GM23338 (cell line): ENCODE results near the gene MED12L. TPM values are rescaled to one million over a fixed set of nuclear protein-coding genes. Genes with fewer than 3 reads are reported as not detected.
A peak's percentile ranks its signal among the peaks of the same experiment; 100 is the strongest.

Experiments used
- ATAC-seq: fragments of 200-7000 bp; cut with Tn5 transposase; 3 replicates; pipeline ENCODE4 v1.9.1; 2020
- DNase-seq: peaks from one replicate; pipeline ENCODE4 v3.0.0-alpha.2; 2015; ENCODE audit warnings: low spot score
- H2AFZ ChIP-seq: fragments of 200-600 bp; sonication (generic); 2 replicates; pipeline ENCODE4 v1.8.0; 2016; ENCODE audit warnings: antibody characterized with exemption, mild to moderate bottlenecking, moderate library complexity
- H3F3A ChIP-seq: fragments of 200-600 bp; sonication (generic); replicated peaks from 2 replicates; pipeline ENCODE4 v1.8.0; 2017; ENCODE audit warnings: antibody characterized with exemption, mixed run types, low read depth
- H3K27ac ChIP-seq: fragments of 200-600 bp; sonication (generic); 2 replicates; pipeline ENCODE4 v1.6.1; 2016; ENCODE audit warnings: low read depth
- H3K27me3 ChIP-seq: fragments of 200-600 bp; sonication (generic); 2 replicates; pipeline ENCODE4 v1.8.0; 2016; ENCODE audit warnings: mild to moderate bottlenecking, mixed run types, moderate library complexity; ENCODE audit not compliant: insufficient read depth
- H3K36me3 ChIP-seq: fragments of 200-600 bp; sonication (generic); 2 replicates; pipeline ENCODE4 v1.8.0; 2016; ENCODE audit warnings: mild to moderate bottlenecking; ENCODE audit not compliant: insufficient read depth
- H3K4me1 ChIP-seq: fragments of 200-600 bp; sonication (generic); 2 replicates; pipeline ENCODE4 v1.8.0; 2016; ENCODE audit warnings: mild to moderate bottlenecking, moderate library complexity; ENCODE audit not compliant: insufficient read depth
- H3K4me2 ChIP-seq: fragments of 200-600 bp; sonication (generic); 2 replicates; pipeline ENCODE4 v1.7.1; 2017; ENCODE audit warnings: mixed run types
- H3K4me3 ChIP-seq: fragments of 200-600 bp; sonication (generic); 2 replicates; pipeline ENCODE4 v1.6.1; 2016; ENCODE audit warnings: mixed run types
- H3K79me2 ChIP-seq: fragments of 200-600 bp; sonication (generic); replicated peaks from 2 replicates; pipeline ENCODE4 v1.8.0; 2017; ENCODE audit warnings: mild to moderate bottlenecking; ENCODE audit not compliant: insufficient read depth
- H3K9me2 ChIP-seq: fragments of 200-600 bp; sonication (generic); 2 replicates; pipeline ENCODE4 v1.8.0; 2017; ENCODE audit not compliant: insufficient read depth
- H4K20me1 ChIP-seq: fragments of 200-600 bp; sonication (generic); replicated peaks from 2 replicates; pipeline ENCODE4 v1.8.0; 2017; ENCODE audit warnings: mild to moderate bottlenecking; ENCODE audit not compliant: insufficient read depth
- H3K27ac Mint-ChIP-seq: 2 replicates; pipeline ENCODE4 v1.8.0; 2020; ENCODE audit warnings: inconsistent platforms, mild to moderate bottlenecking, moderate library complexity, mixed read lengths
- H3K27me3 Mint-ChIP-seq: 3 replicates; pipeline ENCODE4 v1.8.0; 2022; ENCODE audit warnings: low read depth, mild to moderate bottlenecking, moderate library complexity, mixed read lengths, inconsistent platforms; ENCODE audit not compliant: insufficient read depth, poor library complexity
- H3K36me3 Mint-ChIP-seq: 3 replicates; pipeline ENCODE4 v1.8.0; 2021; ENCODE audit warnings: low read depth, mild to moderate bottlenecking, inconsistent platforms, moderate library complexity, mixed read lengths
- H3K4me1 Mint-ChIP-seq: 3 replicates; pipeline ENCODE4 v1.8.0; 2020; ENCODE audit warnings: mild to moderate bottlenecking, inconsistent platforms, mixed read lengths
- H3K4me3 Mint-ChIP-seq: 3 replicates; pipeline ENCODE4 v1.8.0; 2021; ENCODE audit warnings: moderate library complexity, mild to moderate bottlenecking, inconsistent platforms, mixed read lengths
- H3K9me3 Mint-ChIP-seq: 3 replicates; pipeline ENCODE4 v1.8.0; 2020; ENCODE audit warnings: moderate library complexity, mild to moderate bottlenecking, inconsistent platforms, mixed read lengths
- CREB1 ChIP-seq: fragments of 250-450 bp; sonication (Bioruptor Pico); IDR thresholded peaks from 2 replicates; pipeline ENCODE4 v1.5.0; 2020; ENCODE audit warnings: low read depth, mild to moderate bottlenecking, moderate library complexity
- EZH2 ChIP-seq: fragments of 200-600 bp; sonication (generic); IDR thresholded peaks from one replicate; pipeline ENCODE4 v1.8.0; 2017; ENCODE audit warnings: antibody characterized with exemption, mild to moderate bottlenecking, low read depth; ENCODE audit not compliant: unreplicated experiment
- EZH2phosphoT487 ChIP-seq: fragments of 200-600 bp; sonication (generic); IDR thresholded peaks from one replicate; pipeline ENCODE4 v1.8.1; 2018; ENCODE audit warnings: antibody characterized with exemption; ENCODE audit not compliant: unreplicated experiment
- POLR2AphosphoS5 ChIP-seq: IDR thresholded peaks from 2 replicates; pipeline ENCODE4 v1.6.1; 2016; ENCODE audit warnings: antibody characterized with exemption, low read depth
- ZNF114 ChIP-seq: fragments of 250-450 bp; sonication (Bioruptor Pico); IDR thresholded peaks from 2 replicates; pipeline ENCODE4 v1.5.0; 2020; ENCODE audit warnings: mild to moderate bottlenecking, moderate library complexity
- ZNF331 ChIP-seq: fragments of 250-450 bp; sonication (Bioruptor Pico); IDR thresholded peaks from 2 replicates; pipeline ENCODE4 v1.5.0; 2020; ENCODE audit warnings: low read depth, mild to moderate bottlenecking, moderate library complexity
- polyA plus RNA-seq: library from polyadenylated mRNA; unstranded; fragments of >200 nt; fragmentation: Nextera tagmentation; extraction: Ambion mirVana; gene quantifications from 2 replicates; pipeline ENCODE4 v1.2.1, GENCODE V29; 2016
- total RNA-seq: library from RNA; depleted of rRNA; stranded (reverse); fragments of >200 nt; shearing (Covaris generic); gene quantifications from 2 replicates; pipeline ENCODE4 v1.2.3, GENCODE V29; 2014
- TF ChIP-seq, protein P1 (sequence below): IDR thresholded peaks from 2 replicates; pipeline ENCODE4 v1.6.1; 2016; ENCODE audit warnings: antibody characterized with exemption
- TF ChIP-seq, protein P2 (sequence below): IDR thresholded peaks from one replicate; pipeline ENCODE4 v1.6.1; 2018; ENCODE audit warnings: antibody characterized with exemption; ENCODE audit not compliant: unreplicated experiment
- TF ChIP-seq, protein P3 (sequence below), 2 experiments: fragments of 200-600 bp in 1 of 2; sonication (generic) in 1 of 2; conservative IDR thresholded peaks; 2 replicates each; pipeline versions ENCODE4 v1.5.1 to v1.6.1; 2016 to 2017; ENCODE audit warnings: antibody characterized with exemption in 2 of 2, low read depth in 2 of 2, mild to moderate bottlenecking in 2 of 2, moderate library complexity in 1 of 2

The MED12L gene
- total and polyA plus RNA-seq, 2 experiments from 2014 or later: 5.7 to 25.0 TPM

DNA sequence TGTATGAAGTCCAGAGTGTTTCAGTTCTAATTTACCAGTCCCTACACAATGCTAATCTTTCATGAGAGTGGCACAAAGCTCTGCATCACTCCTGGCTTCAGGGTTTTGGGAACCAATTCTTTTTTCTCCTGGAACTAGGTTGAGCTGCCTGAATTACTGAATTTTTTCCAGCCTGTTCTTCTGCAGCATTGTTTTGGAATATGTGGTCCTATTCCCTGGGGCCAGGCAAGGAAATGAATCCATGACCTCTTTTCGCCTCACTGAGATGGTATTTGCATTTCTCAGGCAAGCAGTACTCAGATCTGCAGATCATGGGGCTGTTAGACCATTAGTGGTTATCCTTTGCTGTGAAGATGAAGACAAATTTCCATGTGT lies 143.2 kb downstream of the MED12L start:
- no peak overlapping the region for H3K4me2 ChIP-seq
- H3K4me3 ChIP-seq: no peak overlapping the region
- H3K27ac Mint-ChIP-seq: peak overlapping the region; percentile 84
- H3K79me2 ChIP-seq: no peaks in the 10 kb centered on the region; the same call in 1 of the 2 replicates
- peaks cover 28% of the 10 kb centered on the region for H3K4me1 ChIP-seq
- H3K36me3 ChIP-seq: peaks cover 5% of the 10 kb centered on the region; the same call in 1 of the 2 replicates
- H3F3A ChIP-seq: no peaks in the 10 kb centered on the region
- H3K9me2 ChIP-seq: no peaks in the 10 kb centered on the region; the same call in 1 of the 2 replicates
- H4K20me1 ChIP-seq: no peaks in the 10 kb centered on the region
- no peaks in the 10 kb centered on the region for H3K27me3 Mint-ChIP-seq
- ATAC-seq: peak; percentile 12; the same call in 2 of the 3 replicates
- peaks cover 32% of the 10 kb centered on the region for H3K4me1 Mint-ChIP-seq
- TF ChIP-seq, protein P1, sequence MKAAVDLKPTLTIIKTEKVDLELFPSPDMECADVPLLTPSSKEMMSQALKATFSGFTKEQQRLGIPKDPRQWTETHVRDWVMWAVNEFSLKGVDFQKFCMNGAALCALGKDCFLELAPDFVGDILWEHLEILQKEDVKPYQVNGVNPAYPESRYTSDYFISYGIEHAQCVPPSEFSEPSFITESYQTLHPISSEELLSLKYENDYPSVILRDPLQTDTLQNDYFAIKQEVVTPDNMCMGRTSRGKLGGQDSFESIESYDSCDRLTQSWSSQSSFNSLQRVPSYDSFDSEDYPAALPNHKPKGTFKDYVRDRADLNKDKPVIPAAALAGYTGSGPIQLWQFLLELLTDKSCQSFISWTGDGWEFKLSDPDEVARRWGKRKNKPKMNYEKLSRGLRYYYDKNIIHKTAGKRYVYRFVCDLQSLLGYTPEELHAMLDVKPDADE: no peak
- TF ChIP-seq EZH2phosphoT487 (no peak), CREB1 (CRISPR knock-in tag) (no peak), ZNF331 (no peak), EZH2 (no peak), ZNF114 (CRISPR knock-in tag) (no peak)
- TF ChIP-seq, protein P2, sequence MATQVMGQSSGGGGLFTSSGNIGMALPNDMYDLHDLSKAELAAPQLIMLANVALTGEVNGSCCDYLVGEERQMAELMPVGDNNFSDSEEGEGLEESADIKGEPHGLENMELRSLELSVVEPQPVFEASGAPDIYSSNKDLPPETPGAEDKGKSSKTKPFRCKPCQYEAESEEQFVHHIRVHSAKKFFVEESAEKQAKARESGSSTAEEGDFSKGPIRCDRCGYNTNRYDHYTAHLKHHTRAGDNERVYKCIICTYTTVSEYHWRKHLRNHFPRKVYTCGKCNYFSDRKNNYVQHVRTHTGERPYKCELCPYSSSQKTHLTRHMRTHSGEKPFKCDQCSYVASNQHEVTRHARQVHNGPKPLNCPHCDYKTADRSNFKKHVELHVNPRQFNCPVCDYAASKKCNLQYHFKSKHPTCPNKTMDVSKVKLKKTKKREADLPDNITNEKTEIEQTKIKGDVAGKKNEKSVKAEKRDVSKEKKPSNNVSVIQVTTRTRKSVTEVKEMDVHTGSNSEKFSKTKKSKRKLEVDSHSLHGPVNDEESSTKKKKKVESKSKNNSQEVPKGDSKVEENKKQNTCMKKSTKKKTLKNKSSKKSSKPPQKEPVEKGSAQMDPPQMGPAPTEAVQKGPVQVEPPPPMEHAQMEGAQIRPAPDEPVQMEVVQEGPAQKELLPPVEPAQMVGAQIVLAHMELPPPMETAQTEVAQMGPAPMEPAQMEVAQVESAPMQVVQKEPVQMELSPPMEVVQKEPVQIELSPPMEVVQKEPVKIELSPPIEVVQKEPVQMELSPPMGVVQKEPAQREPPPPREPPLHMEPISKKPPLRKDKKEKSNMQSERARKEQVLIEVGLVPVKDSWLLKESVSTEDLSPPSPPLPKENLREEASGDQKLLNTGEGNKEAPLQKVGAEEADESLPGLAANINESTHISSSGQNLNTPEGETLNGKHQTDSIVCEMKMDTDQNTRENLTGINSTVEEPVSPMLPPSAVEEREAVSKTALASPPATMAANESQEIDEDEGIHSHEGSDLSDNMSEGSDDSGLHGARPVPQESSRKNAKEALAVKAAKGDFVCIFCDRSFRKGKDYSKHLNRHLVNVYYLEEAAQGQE: no peak
- no peak overlapping the region; the same call in 2 of the 3 replicates for H3K4me3 Mint-ChIP-seq
- no peaks in the 10 kb centered on the region for H3K9me3 Mint-ChIP-seq
- no peaks in the 10 kb centered on the region for H3K27me3 ChIP-seq
- no peak for DNase-seq
- H3K27ac ChIP-seq: 0 out of 2 replicates have a peak overlapping the region, but pooled peaks have one; percentile 42
- H2AFZ ChIP-seq: no peak overlapping the region
- peaks cover 12% of the 10 kb centered on the region for H3K36me3 Mint-ChIP-seq

DNA sequence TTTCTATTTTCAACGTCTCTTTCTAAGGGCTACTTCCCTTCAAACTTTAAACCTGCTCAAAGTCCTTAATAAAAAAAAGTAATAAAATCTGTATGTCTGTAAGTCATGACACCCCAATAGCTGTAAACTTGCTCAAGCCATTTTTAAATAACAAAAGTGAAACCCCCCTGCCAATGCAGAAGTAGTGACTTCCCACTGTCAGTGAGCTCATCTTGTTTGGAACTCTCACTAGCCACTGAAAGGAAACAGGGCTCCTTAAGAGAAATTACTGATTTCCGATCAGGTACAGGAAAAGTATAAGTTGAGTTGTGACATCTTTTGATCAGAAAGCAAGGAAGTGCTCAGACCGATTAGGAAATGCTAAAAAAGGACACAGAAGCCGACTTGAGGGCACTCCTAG lies 145.2 kb downstream of the MED12L start:
- no peak overlapping the region for H3K4me3 ChIP-seq

More for the DNA sequence above, 145.2 kb downstream of the MED12L start:
- Mint-ChIP-seq H3K36me3 (peaks cover 12% of the 10 kb centered on the region), H3K9me3 (no peaks in the 10 kb centered on the region), H3K4me1 (peaks cover 39% of the 10 kb centered on the region), H3K27ac (0 out of 2 replicates have a peak overlapping the region, but pooled peaks have one; percentile 20), H3K27me3 (no peaks in the 10 kb centered on the region), H3K4me3 (no peak overlapping the region)
- peaks cover 5% of the 10 kb centered on the region; the same call in 1 of the 2 replicates for H3K36me3 ChIP-seq
- no peak overlapping the region for H2AFZ ChIP-seq
- DNase-seq (no peak), ATAC-seq (no peak)
- peaks cover 42% of the 10 kb centered on the region for H3K4me1 ChIP-seq
- no peak overlapping the region for H3K27ac ChIP-seq
- H3F3A ChIP-seq: no peaks in the 10 kb centered on the region
- H3K4me2 ChIP-seq: peak overlapping the region; percentile 62
- TF ChIP-seq EZH2phosphoT487 (no peak), POLR2AphosphoS5 (no peak), ZNF114 (CRISPR knock-in tag) (no peak), CREB1 (CRISPR knock-in tag) (no peak)
- TF ChIP-seq, protein P3, sequence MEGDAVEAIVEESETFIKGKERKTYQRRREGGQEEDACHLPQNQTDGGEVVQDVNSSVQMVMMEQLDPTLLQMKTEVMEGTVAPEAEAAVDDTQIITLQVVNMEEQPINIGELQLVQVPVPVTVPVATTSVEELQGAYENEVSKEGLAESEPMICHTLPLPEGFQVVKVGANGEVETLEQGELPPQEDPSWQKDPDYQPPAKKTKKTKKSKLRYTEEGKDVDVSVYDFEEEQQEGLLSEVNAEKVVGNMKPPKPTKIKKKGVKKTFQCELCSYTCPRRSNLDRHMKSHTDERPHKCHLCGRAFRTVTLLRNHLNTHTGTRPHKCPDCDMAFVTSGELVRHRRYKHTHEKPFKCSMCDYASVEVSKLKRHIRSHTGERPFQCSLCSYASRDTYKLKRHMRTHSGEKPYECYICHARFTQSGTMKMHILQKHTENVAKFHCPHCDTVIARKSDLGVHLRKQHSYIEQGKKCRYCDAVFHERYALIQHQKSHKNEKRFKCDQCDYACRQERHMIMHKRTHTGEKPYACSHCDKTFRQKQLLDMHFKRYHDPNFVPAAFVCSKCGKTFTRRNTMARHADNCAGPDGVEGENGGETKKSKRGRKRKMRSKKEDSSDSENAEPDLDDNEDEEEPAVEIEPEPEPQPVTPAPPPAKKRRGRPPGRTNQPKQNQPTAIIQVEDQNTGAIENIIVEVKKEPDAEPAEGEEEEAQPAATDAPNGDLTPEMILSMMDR (conservative IDR thresholded peaks at IDR 0.05; ENCODE audit: low read depth in 2 of 2): no peak
- TF ChIP-seq, protein P2: no peak
- no peaks in the 10 kb centered on the region; the same call in 1 of the 2 replicates for H3K9me2 ChIP-seq
- no peaks in the 10 kb centered on the region for H3K27me3 ChIP-seq
- no peaks in the 10 kb centered on the region for H4K20me1 ChIP-seq
- no peaks in the 10 kb centered on the region; the same call in 1 of the 2 replicates for H3K79me2 ChIP-seq
